Measurements from ENCODE around the gene YPEL2. TPM values are rescaled to one million over a fixed set of nuclear protein-coding genes. Genes with fewer than 3 reads are reported as not detected.

Gene YPEL2
- total RNA-seq, 2 experiments from 2014 or later = 0.88 to 3.1 TPM

DNA sequence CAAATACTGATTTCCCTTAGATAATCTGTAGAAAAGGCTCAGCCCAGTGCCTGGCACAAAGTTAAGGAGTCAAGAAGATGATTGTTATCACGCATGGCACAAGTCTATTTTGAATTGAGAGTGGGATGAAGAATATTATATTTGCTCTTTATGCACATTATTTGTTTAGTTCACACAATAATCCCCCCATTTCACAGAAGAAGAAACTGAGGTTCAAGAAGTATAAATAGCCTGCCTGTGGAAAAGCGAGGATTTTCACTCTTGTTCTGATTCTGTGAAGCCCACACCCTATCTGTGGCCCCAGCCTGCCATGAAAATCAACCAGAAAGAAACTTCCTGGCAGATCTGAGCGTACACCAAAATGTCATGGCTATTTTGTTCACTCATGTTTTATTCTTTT, 73.0 kb downstream of the YPEL2 start:
- Histone ChIP-seq H3K9me3 (ENCODE audit: low read length) (no peaks in the 10 kb centered on the region), H2AFZ (ENCODE audit: low read length) (no peak overlapping the region), H3K4me1 (ENCODE audit: insufficient read depth, low read length, poor library complexity, severe bottlenecking) (no peaks in the 10 kb centered on the region), H4K20me1 (ENCODE audit: insufficient read depth, low read length) (no peaks in the 10 kb centered on the region), H3K9me2 (ENCODE audit: insufficient read depth, low read length) (no peaks in the 10 kb centered on the region), H3K4me3 (ENCODE audit: low read depth, low read length, poor library complexity, severe bottlenecking) (no peak overlapping the region), H3K36me3 (ENCODE audit: insufficient read depth, low read length) (no peaks in the 10 kb centered on the region), H3K27ac (ENCODE audit: low read depth, low read length, poor library complexity, severe bottlenecking) (no peak overlapping the region), H3K4me2 (ENCODE audit: low read length) (no peak overlapping the region), H3K79me2 (ENCODE audit: insufficient read depth, low read depth, low read length) (no peaks in the 10 kb centered on the region)
- TF ChIP-seq, protein P1, sequence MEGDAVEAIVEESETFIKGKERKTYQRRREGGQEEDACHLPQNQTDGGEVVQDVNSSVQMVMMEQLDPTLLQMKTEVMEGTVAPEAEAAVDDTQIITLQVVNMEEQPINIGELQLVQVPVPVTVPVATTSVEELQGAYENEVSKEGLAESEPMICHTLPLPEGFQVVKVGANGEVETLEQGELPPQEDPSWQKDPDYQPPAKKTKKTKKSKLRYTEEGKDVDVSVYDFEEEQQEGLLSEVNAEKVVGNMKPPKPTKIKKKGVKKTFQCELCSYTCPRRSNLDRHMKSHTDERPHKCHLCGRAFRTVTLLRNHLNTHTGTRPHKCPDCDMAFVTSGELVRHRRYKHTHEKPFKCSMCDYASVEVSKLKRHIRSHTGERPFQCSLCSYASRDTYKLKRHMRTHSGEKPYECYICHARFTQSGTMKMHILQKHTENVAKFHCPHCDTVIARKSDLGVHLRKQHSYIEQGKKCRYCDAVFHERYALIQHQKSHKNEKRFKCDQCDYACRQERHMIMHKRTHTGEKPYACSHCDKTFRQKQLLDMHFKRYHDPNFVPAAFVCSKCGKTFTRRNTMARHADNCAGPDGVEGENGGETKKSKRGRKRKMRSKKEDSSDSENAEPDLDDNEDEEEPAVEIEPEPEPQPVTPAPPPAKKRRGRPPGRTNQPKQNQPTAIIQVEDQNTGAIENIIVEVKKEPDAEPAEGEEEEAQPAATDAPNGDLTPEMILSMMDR (conservative IDR thresholded peaks at IDR 0.05; ENCODE audit: low read length) = no peak
- TF ChIP-seq EZH2phosphoT487 (IDR thresholded peaks at IDR 0.05; ENCODE audit: borderline replicate concordance, low read depth, low read length) = no peak
- no peak for DNase-seq (ENCODE audit: low spot score)
- POLR2A ChIA-PET = no interaction called here
- CTCF ChIA-PET (ENCODE audit: unreplicated experiment) = no interaction called here
- BruUV-seq (replicated peaks) = no TSS peak
- intact Hi-C loops (cut with micrococcal nuclease; ENCODE audit: unreplicated experiment) = no loop called here

DNA sequence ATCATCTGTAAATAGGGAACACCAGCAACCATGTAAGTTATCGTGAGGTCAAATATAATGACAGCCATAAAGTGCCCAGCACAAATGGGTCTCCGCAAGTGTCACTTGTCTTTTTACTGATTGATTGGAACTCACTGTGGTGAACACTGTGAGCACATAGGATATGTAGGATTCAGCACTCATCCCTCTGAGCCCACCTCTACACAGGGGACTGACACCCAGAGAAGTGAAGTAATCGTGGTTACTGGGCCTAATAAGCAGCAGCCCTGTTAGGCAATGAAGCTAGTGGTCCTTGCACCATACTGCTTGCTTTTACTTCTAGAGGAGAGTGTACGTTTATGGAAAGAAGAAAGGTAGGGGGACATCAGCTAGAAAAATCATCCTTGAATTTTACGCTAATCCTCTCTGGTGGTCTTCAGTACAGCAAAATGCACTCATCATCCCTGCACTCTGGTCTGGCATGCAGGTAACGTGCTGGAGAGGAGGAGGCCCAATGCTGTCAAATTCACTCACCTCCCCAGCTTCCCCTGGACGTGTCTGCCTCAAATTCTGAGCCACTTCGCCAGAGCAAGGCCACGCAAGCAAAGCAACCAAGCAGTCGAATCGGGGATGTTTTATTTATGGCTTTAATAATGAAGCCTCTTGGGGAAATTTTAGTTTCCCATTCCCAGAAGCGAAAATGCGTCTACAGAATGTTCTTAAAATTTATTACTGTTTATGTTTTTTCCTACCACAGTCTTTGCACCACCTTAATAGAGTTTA, 74.7 kb downstream of the YPEL2 start:
- Histone ChIP-seq H3K9me3 (ENCODE audit: low read length) (no peaks in the 10 kb centered on the region), H2AFZ (ENCODE audit: low read length) (no peak overlapping the region), H3K79me2 (ENCODE audit: insufficient read depth, low read depth, low read length) (no peaks in the 10 kb centered on the region), H3K4me2 (ENCODE audit: low read length) (no peak overlapping the region), H3K36me3 (ENCODE audit: insufficient read depth, low read length) (no peaks in the 10 kb centered on the region), H3K4me3 (ENCODE audit: low read depth, low read length, poor library complexity, severe bottlenecking) (no peak overlapping the region), H3K27ac (ENCODE audit: low read depth, low read length, poor library complexity, severe bottlenecking) (no peak overlapping the region), H3K9me2 (ENCODE audit: insufficient read depth, low read length) (no peaks in the 10 kb centered on the region), H3K4me1 (ENCODE audit: insufficient read depth, low read length, poor library complexity, severe bottlenecking) (no peaks in the 10 kb centered on the region), H4K20me1 (ENCODE audit: insufficient read depth, low read length) (no peaks in the 10 kb centered on the region)
- DNase-seq (ENCODE audit: low spot score) = no peak
- ChIA-PET CTCF (ENCODE audit: unreplicated experiment) (no interaction called here), POLR2A (no interaction called here)
- intact Hi-C loops (cut with micrococcal nuclease; ENCODE audit: unreplicated experiment) = no loop called here
- no TSS peak for BruUV-seq (replicated peaks)
- TF ChIP-seq, protein P1 (conservative IDR thresholded peaks at IDR 0.05; ENCODE audit: low read length) = no peak
- TF ChIP-seq EZH2phosphoT487 (IDR thresholded peaks at IDR 0.05; ENCODE audit: borderline replicate concordance, low read depth, low read length) = no peak

DNA sequence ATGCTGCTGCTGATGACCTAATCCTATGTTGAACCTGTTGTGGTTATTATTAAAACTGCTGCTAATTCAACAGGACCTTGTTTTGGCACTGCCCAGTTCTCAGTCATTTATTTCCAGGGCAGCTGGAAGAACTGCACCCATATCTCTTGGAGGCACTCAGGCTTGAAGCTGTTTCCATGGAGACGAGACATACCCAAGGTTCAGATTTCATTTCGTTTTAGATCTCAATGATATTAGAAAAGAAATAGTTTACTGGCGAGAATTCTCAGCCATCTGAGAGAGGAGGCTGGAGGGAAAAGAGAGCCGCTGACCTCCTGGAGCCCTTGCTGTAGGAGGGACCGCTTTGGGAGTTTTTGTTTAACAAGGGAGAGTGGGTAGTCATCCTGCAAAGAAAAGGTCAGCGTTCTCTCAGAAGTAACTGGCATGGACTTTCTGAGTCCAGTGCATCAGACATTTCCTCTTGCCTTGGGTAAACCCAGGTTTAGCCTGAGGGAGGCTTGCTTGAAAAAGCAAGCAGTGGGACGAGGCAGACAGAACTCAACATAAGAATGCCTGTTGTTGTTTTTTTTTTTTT, 75.4 kb downstream of the YPEL2 start:
- TF ChIP-seq, protein P1 (conservative IDR thresholded peaks at IDR 0.05; ENCODE audit: low read length) = no peak
- no peak for TF ChIP-seq EZH2phosphoT487 (IDR thresholded peaks at IDR 0.05; ENCODE audit: borderline replicate concordance, low read depth, low read length)
- Histone ChIP-seq H3K4me2 (ENCODE audit: low read length) (no peak overlapping the region), H2AFZ (ENCODE audit: low read length) (no peak overlapping the region), H3K4me3 (ENCODE audit: low read depth, low read length, poor library complexity, severe bottlenecking) (no peak overlapping the region), H3K4me1 (ENCODE audit: insufficient read depth, low read length, poor library complexity, severe bottlenecking) (no peaks in the 10 kb centered on the region), H3K27ac (ENCODE audit: low read depth, low read length, poor library complexity, severe bottlenecking) (no peak overlapping the region), H3K9me3 (ENCODE audit: low read length) (no peaks in the 10 kb centered on the region), H3K79me2 (ENCODE audit: insufficient read depth, low read depth, low read length) (no peaks in the 10 kb centered on the region), H3K36me3 (ENCODE audit: insufficient read depth, low read length) (no peaks in the 10 kb centered on the region), H4K20me1 (ENCODE audit: insufficient read depth, low read length) (no peaks in the 10 kb centered on the region), H3K9me2 (ENCODE audit: insufficient read depth, low read length) (no peaks in the 10 kb centered on the region)
- intact Hi-C loops (cut with micrococcal nuclease; ENCODE audit: unreplicated experiment) = no loop called here
- no TSS peak for BruUV-seq (replicated peaks)
- POLR2A ChIA-PET = no interaction called here
- CTCF ChIA-PET (ENCODE audit: unreplicated experiment) = no interaction called here
- DNase-seq (ENCODE audit: low spot score) = no peak

All from OCI-LY7 (cell line).